Esophagus squamous epithelium (tissue), 5 donors: ENCODE measurements around the gene BICDL2. TPM values are rescaled to one million over a fixed set of nuclear protein-coding genes. Genes with fewer than 3 reads are reported as not detected.

Source experiments
- DNase-seq: peaks from one replicate; lab custom pipeline; 2025; lab: John Stamatoyannopoulos, UW
- H3K27ac ChIP-seq, 4 donors: fragments of 200-600 bp; sonication (generic); one replicate each; pipeline ENCODE4 v1.5.1; 2016 to 2019; ENCODE audit warnings: mild to moderate bottlenecking in 1 of 4
- H3K27me3 ChIP-seq, 4 donors: fragments of 200-600 bp; sonication (generic); 1 replicate in 3 of 4; 2 replicates in 1 of 4; pipeline versions ENCODE4 v1.5.1 to v1.6.0; 2017 to 2021; ENCODE audit warnings: antibody characterized with exemption in 1 of 4
- H3K36me3 ChIP-seq, 3 donors: fragments of 200-600 bp; sonication (generic); one replicate each; pipeline ENCODE4 v1.5.1; 2016 to 2019
- H3K4me1 ChIP-seq, 3 donors: fragments of 200-600 bp; sonication (generic); one replicate each; pipeline ENCODE4 v1.5.1; 2017 to 2019
- H3K4me3 ChIP-seq, 4 donors: fragments of 200-600 bp; sonication (generic); 1 replicate in 3 of 4; 2 replicates in 1 of 4; pipeline ENCODE4 v1.5.1; 2016 to 2019; ENCODE audit warnings: mild to moderate bottlenecking in 2 of 4, moderate library complexity in 1 of 4
- H3K9me3 ChIP-seq, 3 donors: fragments of 200-600 bp; sonication (generic); one replicate each; pipeline ENCODE4 v1.5.1; 2016 to 2019
- CTCF ChIP-seq, 6 experiments: fragments of 450-650 bp in 4 of 6; fragments of 200-600 bp in 2 of 6; sonication (generic) in 2 of 6; IDR thresholded peaks; one replicate each; pipeline ENCODE4 v1.5.1; 2016 to 2019; ENCODE audit warnings: antibody characterized with exemption in 6 of 6, mild to moderate bottlenecking in 4 of 6, moderate library complexity in 4 of 6
- POLR2A ChIP-seq, 4 donors: fragments of 450-650 bp; IDR thresholded peaks; one replicate each; pipeline ENCODE4 v1.6.1; 2017; ENCODE audit warnings: antibody characterized with exemption in 4 of 4, mild to moderate bottlenecking in 4 of 4, moderate library complexity in 3 of 4
- WGBS, 2 donors: methylation state at CpG; one replicate each; pipeline ENCODE4 v1.1.5; 2018; 5-methylcytosine and 5-hydroxymethylcytosine counted together
- intact Hi-C: fragments of 100-400 bp; cut with DNase I; formaldehyde crosslinking; loops from one replicate; pipeline ENCODE4 v1.15.0; 2022
- total RNA-seq, 4 donors: library from RNA; depleted of rRNA; stranded (reverse); fragments of >200 nt; gene quantifications; one replicate each; pipeline ENCODE4 v1.1.0, GENCODE V29; 2016
- donor health status: DM: yes; HTN: yes; CAD: no.

Gene BICDL2
- total RNA-seq, 4 donors from 2014 or later: 54.9 to 204 (median 96.4) TPM

GRCh38 chr16:2982402-2982801 is 54.3 kb downstream of the BICDL2 start:
- DNase-seq: no peak
- Histone ChIP-seq H3K27me3 (peaks cover 0 to 26% (median 0%) of the 10 kb centered on the region in 4 donors), H3K4me3 (no peak overlapping the region), H3K9me3 (no peaks in the 10 kb centered on the region), H3K36me3 (no peaks in the 10 kb centered on the region), H3K4me1 (peaks cover 15 to 77% (median 34%) of the 10 kb centered on the region in 3 donors), H3K27ac (no peak overlapping the region)
- intact Hi-C loops: no loop called here
- 87 to 89% methylated on average over 5 of the region's 5 CpGs for WGBS, 2 donors
- TF ChIP-seq CTCF (IDR thresholded peaks at IDR 0.05): no peak
- no peak for TF ChIP-seq POLR2A (IDR thresholded peaks at IDR 0.05)

GRCh38 chr16:2981899-2982250 is 54.9 kb downstream of the BICDL2 start:
- intact Hi-C loops: no loop called here
- no peaks in the 10 kb centered on the region for H3K36me3 ChIP-seq
- no peak for DNase-seq
- no peak overlapping the region for H3K27ac ChIP-seq
- H3K4me1 ChIP-seq: peaks cover 15 to 81% (median 34%) of the 10 kb centered on the region in 3 donors
- 47 to 54% methylated on average over 2 to 3 of the region's 4 CpGs for WGBS, 2 donors
- no peak overlapping the region for H3K4me3 ChIP-seq
- TF ChIP-seq CTCF (IDR thresholded peaks at IDR 0.05) (no peak), POLR2A (IDR thresholded peaks at IDR 0.05) (no peak)
- no peaks in the 10 kb centered on the region for H3K9me3 ChIP-seq
- peaks cover 0 to 20% (median 0%) of the 10 kb centered on the region in 4 donors for H3K27me3 ChIP-seq

GRCh38 chr16:2981177-2981898 is 55.4 kb downstream of the BICDL2 start:
- no peak overlapping the region for H3K27ac ChIP-seq
- H3K4me3 ChIP-seq: peak overlapping the region in 3 of 4 donors; percentile 62 to 90 (median 63)
- H3K4me1 ChIP-seq: peaks cover 15 to 77% (median 34%) of the 10 kb centered on the region in 3 donors
- WGBS, 2 donors: 72 to 73% methylated on average over 18 to 29 of the region's 33 CpGs
- DNase-seq: no peak
- no peaks in the 10 kb centered on the region for H3K36me3 ChIP-seq
- TF ChIP-seq CTCF (IDR thresholded peaks at IDR 0.05) (no peak), POLR2A (IDR thresholded peaks at IDR 0.05) (no peak)
- peaks cover 0 to 16% (median 0%) of the 10 kb centered on the region in 4 donors for H3K27me3 ChIP-seq
- H3K9me3 ChIP-seq: no peaks in the 10 kb centered on the region
- intact Hi-C loops: no loop called here

GRCh38 chr16:2980227-2981176 is 56.2 kb downstream of the BICDL2 start, which contains the start of gene PKMYT1:
Gene PKMYT1, minus strand, starts transcription at chr16:2980446. Its CDS starts 789 bp downstream, at chr16:2979657.
- Histone ChIP-seq H3K9me3 (no peaks in the 10 kb centered on the region), H3K4me1 (peaks cover 15 to 68% (median 29%) of the 10 kb centered on the region in 3 donors), H3K27me3 (peaks cover 0 to 16% (median 0%) of the 10 kb centered on the region in 4 donors), H3K36me3 (no peaks in the 10 kb centered on the region), H3K4me3 (peak within 1 kb of the TSS; percentile 62 to 90 (median 66)), H3K27ac (peak within 1 kb of the TSS; percentile 87 to 92 (median 89))
- 11 to 73% methylated on average over 7 to 51 of the region's 91 CpGs for WGBS, 2 donors
- intact Hi-C loops: no loop called here
- peak in 3 of 4 donors; percentile 81 to 98 (median 93) for TF ChIP-seq POLR2A (IDR thresholded peaks at IDR 0.05)
- no peak for TF ChIP-seq CTCF (IDR thresholded peaks at IDR 0.05)
- no peak for DNase-seq
